G401.6 (cell line): Measurements from ENCODE around the gene POC1B.

Experiments
- FAIRE-seq: peaks from 2 replicates; lab custom pipeline; 2012; peaks lifted over from hg19 to GRCh38; lab: Jason Lieb, UNC

The POC1B gene

DNA sequence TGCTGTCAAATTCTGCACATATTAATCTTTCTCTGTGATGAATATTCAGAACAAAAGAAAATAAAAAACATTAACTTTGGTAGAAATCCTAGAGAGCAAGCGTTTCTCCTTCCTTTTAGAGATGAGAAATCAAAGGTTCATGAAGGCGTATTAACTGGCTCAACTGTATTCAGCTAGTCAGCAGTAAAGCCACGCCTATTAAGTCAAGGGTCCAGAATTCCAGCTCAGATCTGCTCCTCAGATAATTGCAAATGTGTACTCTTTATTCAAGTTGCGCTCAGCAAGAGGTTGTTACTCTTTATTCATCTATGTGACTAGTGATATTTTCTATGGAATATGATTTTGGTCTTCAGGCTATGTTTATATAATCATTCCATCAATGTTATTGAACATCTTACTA, 13.1 kb upstream of the POC1B start:
- no peak for FAIRE-seq

DNA sequence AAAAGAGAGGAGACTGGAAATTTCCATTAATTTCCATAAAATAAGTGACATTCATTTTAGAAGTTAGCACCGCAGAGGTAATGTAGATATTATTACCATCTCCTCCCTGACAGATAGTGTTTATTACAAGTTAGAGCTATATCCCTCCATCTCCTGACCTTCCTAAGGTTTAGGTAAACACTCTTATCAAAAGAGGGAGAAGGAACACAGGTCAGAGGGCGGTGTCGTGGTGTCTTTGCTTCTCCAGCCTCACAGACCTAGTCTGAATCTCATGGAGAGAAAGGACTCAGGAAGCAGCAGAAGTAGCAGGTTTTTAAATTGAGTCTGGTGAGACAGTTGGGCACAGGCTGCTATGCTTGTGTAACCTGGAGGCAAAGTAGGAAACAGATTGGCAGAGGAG, 11.5 kb upstream of the POC1B start:
- FAIRE-seq: no peak

DNA sequence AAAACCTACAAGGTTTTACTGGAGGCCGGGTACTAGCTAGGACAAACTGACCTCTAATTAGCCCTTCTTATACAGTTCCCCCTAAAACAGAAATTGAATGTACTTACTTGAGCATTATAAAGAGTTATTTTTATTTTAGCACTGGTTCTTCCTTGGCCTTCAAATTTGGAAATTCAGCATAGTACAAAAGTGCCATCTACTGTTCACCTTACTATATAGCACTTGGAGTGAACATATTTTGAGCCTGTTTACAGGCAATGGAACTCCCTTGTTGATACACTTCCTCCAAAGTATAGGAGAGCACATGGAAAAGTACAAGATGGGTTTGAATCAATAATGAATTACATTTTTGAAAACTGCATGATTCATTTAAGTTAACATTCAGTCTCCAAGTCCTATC, 3.9 kb upstream of the POC1B start:
- FAIRE-seq: peak; percentile 95

DNA sequence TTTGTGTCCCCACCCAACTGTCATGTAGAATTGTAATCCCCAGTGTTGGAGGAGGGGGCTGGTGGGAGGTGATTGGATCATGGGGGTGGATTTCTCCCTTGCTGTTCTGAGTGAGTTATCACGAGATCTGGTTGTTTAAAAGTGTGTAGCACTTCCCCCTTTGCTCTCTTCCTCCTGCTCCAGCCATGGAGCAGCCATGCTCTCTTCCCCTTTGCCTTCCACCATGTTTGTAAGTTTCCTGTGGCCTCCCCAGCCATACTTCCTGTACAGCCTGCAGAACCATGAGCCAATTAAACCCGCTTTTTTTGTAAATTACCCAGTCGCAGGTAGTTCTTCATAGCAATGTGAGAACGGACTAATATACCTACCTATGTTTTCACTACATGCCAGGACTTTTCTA, 2.6 kb upstream of the POC1B start:
- no peak for FAIRE-seq

DNA sequence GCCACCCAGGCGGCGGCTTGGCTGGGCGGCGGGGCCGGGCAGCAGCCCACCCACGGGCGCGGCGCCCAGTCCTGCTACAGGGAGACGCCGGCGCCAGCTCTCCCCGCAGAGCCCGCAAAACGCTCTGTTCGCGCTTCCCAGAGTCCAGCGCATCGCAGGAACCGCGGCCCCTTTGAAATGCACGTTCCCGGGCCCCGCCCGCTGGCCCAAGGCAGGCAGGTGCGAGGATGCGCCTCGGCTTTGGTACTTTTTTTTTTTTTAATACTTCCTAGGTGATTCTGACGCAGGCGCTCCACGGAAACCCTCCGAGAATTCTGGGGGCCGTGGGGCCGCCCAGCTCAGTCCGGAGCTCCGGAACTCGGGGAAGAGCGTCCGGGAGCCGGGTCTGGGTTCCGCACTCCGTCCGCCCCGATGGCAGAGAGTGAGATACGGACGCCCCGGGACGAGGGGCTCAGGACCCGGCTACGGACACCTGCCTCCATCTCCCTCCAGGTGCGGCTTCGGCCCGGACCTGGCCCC, 483 bp downstream of the POC1B start:
- FAIRE-seq: no peak

DNA sequence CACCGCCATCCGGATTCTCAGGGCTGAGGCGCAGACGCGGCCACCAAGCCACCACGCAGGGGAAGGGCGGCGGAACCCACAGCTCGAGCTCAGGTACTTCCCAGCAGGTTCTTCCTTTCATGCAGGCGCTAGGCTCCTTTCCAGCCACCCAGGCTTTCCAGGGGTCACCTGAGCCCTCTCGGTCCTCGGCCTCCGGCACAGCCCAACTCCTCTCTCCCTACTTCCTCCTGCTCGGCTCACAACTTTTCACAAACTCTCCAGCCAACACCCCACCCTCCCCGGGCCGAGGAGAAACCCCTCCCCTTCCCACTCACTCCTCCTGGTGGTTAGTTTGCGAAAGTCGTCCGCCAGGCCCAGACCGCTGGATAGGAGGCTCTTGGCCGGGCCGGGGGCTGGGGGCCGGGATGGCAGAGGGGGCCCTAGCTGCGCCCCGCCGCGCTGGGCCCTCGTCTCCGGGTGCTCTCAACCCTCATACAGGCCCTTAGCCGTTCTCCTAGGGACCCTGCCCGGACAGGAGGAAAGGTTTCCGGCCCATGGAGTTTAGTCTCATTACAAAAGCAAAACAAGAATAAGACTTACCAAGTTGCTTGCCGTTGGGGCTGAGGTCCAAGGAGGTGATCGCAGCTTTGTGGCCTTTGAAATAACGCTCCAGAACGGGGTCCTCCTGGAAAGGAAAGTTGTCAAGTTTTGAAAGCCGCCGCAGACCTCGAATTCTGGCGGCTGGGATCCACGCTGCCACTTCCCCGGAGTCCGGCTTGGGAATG, 1.1 kb downstream of the POC1B start, which contains the start of gene GALNT4:
Gene GALNT4, minus strand, starts transcription at position 256 of the 764 bp plus-strand sequence. Its CDS starts 247 bp downstream, at position 9.
- no peak for FAIRE-seq

DNA sequence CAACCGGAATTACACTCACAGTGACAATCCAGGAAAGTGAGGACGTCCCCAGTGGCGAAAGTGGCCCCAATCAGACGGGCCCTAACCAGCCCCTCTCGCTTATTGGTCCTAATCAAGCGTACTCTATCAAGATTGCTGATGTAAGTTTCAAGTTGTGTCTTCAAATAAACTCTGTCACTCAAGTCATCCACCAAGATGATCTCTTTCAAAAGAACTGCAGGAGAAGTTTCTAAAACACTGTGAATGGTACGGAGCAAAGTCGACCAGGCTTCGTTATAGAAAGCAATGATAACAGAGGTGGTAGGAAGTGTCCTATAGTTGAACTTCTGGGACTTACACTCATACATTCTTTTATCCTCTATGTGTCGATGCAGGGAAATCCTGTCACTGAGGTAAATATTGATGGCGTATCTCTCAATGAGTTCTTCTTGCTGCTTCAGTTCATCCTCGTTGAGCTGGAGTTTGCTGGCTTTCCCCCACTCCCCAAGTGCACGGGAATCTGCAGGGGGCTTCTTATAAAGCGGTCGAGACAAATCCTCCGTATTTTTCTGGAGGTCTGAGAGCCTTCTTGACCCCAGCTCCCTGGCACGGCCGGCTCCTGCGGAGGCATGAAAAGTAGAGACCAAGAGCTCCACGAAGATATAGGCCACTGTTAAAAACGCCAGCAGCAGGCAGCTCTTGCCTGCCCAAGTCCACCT, 1.9 kb downstream of the POC1B start:
- no peak for FAIRE-seq

DNA sequence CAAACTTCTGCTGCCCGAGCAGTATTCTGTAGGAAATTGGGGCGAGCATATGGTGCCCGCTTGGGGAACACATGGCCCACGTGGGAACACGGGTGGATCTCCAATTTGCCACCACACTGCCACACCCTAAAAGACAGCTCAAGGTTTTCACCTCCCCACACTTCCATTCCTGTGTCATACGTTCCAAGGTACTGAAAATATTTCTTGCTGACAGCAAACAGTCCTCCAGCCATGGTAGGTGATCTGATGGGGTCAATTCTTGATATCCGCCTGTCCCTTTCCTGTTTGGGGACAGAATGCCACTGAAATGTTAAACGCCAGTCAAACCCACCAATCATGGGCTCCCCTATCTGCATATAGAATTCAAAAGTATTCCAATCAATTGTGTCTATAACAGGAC, 2.5 kb downstream of the POC1B start:
- FAIRE-seq: no peak

DNA sequence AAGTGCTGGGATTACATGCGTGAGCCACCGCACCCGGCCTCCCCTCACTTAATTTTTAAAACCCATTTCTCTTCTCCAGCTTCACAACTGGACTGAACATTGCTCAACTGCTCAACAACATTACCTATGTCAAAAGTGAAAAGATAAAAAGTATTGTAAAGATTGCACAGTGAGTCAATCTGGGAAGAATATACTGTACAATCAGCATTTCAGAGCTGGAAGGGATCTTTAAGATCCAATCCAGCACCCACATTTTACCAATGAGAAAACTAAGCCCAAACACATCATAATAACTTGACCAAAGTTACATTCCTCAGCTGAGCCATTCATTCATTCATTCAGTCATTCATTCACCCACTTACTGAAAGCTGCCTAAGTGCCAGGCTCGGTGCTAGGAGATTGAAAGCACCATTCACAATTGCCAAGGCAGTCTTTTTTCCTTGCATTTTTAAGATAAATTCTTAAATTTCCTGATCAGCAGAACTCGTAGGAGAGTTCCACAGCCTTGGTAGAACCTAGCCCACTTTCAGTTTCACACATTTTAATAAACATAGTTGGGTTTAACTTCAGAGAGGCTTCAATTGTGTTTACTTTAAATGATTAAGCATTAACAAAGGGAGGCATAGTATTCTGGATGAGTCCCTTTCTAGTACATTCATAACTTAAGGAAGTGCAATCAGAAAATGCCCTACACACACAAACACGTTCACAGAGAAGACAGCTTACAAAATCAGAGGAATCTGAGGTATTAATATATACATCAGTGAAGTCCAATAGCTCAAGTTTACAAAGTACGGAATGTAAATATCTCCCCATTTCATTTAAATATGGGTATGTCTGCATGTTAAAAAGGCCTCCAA, 4.3 kb downstream of the POC1B start:
- no peak for FAIRE-seq

DNA sequence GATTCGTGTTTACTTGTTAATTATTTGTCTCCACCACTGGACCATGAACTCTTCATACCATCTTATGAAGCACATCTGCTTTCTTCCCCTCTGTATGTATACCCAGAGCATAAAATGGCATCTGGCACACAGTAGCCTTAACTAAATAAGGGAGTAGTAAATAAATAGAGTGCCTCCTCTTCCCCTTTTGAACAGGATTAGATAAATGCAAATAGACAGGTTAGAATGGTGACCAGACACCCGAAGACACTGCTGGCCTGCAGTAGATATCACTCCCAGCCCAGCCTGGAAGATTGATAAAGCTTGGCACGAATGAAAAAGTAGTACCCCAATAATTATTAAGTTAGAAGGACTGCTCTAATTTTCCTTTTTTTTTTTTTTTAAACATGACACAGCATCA, 8.1 kb downstream of the POC1B start:
- no peak for FAIRE-seq

DNA sequence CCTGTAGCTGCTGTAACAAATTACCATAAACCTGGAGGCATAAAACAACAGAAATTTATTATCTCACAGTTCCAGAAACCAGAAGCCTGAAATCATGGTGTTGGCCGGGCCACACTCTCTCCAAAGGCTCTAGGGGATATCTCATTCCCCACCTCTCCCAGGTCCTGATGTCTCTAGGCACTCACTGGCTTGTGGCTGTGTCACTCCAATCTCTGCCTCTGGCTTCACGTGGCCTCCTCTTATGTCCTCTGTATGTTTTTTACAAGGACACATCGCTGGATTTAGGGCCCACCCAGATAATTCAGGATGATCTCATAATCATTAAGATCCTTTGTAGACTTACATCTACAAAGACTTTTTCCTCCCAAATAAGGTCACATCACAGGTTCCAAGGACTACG, 9.2 kb downstream of the POC1B start:
- no peak for FAIRE-seq

DNA sequence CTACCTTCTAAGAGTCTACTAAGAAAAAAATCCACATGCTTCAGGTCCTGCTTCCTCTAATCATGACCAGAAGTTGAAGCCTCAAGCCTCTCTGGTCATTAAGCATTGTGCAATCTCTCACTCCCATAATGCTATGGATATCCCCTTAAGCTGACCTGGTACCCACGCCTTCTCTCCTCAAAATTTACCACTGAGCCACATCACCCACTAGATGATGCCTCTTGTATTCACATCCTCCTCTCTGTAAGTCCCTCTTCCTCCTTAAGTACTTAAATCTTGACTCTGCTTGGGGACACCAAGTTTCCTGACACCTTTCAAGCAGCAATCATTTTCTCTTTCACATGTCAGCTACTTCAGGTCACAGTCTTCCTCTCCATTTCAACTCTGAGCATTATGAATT, 11.1 kb downstream of the POC1B start:
- no peak for FAIRE-seq

DNA sequence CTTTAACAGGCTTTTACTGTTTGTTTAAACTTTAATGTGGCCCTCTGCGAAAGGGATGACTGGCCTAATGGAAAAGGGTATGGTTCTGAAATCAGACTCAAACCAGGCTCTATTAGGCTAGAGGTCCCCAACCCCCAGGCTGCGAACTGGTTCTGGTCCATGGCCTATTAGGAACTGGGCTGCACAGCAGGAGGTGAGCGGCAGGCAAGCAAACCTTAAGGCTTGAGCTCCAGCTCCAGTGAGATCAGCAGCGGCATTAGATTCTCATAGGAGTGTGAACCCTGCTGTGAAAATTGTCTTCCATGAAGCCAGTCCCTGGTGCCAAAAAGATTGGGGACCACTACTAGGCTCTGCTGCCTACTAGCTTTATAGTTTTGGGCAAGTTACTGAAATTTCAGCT, 12.3 kb downstream of the POC1B start:
- no peak for FAIRE-seq

DNA sequence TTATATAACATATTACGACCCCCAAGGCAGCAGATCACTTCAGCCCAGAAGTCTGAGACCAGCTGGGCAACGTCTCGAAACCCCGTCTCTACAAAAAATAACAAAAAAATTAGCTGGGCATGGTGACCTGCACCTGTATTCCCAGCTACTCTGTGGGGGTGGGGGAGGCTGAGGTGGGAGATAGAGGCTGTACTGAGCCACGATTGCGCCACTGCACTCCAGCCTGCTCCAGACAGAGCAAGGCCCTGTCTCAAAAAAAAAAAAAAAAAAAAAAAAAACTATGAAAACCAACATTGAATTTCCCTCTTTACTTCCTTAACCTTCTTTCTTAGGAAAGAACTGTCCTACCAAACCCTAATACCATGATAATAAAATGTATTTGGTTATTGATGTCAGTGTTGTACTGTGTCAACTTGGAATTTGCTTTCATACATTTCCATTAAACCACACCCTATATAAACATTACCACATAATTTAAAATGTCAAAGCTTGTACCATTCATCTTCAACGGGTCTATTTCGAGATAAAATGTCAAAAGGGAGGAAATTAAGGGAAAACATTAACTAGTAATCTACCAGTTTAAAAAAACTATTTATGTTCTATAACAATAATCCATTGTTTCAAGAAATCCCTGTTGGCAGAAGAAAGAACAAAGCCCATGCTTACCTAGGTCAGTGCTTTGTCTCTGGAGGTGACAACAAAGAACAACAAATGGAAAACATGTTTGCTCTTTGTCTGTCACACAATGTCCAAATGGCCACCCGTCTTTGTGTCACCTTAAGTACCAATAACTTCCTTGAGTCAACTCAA, 18.6 kb downstream of the POC1B start:
- no peak for FAIRE-seq

DNA sequence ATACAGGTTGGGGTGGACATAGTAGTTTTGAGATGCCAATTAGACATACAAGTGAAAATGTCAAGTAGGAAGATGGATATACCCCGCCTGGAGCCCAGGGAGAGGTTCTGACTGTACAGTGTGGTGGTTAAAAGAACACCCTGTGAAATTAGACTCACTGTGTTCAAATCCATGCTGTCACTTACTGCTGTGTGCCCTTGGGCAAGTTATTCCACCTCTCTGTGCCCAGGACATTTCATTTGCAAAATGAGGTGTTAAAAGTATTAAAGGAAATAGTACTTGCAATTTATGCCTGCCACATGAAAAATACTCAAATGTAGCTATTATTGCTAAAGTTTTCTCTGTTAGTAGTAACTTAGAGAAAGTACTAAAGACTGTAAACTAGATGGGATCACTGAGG, 19.8 kb downstream of the POC1B start:
- no peak for FAIRE-seq

DNA sequence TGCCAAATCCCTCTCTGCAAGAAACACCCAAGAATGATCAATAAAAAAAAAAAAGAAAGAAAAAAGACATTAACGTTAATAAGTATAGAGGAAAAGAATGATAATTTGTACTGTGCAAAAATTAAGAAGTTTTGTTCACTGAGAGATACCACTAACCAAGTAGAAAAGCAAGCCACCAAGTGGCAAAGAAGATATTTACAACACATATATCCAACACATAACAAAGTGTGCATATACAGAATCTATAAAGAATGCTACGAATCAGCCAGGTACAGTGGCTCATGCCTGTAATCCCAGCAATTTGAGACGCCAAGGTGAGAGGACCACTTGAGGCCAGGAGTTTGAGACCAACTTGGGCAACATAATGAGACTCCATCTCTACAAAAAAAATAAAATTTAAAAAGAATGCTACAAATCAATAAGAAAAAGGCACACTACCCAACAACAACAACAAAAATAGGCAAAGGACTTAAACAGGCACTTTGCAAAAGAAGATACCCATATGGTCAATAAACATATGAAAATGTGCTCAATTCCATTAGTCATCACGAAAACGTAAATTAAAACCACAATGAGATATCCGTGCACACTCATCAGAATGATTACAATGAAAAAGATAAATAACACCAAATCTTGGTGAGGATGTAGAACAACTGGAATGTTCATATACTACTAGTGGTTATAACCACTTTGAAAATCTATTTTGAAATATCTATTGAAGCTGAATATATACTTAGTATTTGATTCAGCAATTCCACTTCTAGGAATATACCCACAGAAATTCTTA, 21.1 kb downstream of the POC1B start:
- no peak for FAIRE-seq

DNA sequence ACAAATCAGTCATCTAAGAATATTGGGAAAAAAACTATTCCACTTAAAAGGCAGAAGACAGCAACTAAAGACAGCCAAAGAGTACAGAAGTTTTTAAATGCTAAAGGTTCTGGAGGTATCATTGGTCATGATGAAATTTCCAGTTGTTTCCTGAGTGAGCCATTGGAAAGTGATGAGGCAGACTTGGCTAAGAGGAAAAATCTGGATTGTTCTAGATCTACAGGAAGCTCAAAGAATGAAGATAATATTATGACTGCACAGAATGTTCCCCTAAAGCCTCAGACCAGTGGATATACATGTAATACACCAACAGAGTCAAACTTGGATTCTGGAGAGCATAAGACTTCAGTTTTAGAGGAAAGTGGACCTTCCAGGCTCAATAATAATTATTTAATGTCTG, 24.1 kb downstream of the POC1B start:
- FAIRE-seq: no peak

DNA sequence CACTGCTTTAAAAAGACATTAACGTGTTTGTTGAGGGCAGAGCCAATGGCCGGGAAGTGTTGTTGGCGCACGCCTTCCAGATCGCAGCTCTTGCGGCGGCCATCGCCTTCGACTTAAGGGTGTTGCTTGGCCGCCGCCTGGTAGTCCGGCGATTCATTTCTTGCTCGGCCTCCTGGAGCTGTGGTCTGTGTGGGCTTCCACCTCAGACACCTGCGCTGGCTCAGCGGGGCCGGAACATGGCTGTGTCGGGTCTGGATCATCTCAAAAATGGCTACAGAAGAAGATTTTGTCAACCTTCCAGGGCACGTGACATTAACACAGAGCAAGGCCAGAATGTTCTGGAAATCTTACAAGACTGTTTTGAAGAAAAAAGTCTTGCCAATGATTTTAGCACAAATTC, 26.0 kb downstream of the POC1B start:
- no peak for FAIRE-seq

DNA sequence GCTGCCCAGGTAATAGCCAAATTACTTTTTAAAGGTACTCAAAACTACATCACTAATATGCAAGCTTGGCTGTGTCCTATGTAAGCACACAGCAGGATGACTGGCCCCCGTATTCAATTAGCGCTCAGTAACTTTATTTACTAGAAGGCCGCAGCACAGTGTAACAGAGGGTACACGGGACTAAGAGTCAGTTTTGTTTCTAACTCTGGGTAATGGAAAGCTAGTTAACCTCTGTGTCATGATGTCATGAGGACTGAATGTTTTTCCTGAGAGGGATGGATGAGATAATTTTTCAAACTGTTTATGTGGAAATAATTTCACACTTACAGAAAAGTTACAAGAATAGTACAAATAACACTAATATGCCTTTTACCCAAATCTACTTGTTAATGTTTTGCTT, 28.4 kb downstream of the POC1B start:
- no peak for FAIRE-seq

DNA sequence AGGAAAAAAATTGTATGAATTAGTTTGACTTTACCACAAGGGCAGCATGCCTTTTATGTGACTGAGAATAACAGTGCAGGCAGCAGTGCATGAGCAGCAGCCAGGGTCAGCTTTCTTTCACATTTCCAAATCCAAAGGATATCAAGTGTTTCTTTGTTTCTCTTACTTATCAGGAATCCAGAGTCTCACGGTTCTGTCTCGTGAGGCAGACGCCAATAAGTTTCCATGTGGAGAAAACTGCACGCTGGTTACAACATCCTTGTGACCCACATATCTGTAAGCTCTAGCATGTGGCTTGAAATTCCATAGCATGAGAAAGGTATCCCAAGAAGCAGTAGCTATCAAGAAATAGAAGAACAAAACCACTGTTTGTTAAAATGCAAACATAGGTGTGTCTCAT, 28.8 kb downstream of the POC1B start:
- FAIRE-seq: no peak
